Fibroblast of villous mesenchyme (primary cell): Measurements from ENCODE around the gene COMTD1. TPM values are rescaled to one million over a fixed set of nuclear protein-coding genes. Genes with fewer than 3 reads are reported as not detected.
"Not testable (repeated sequence)": the region's sequence is repeated elsewhere in the genome, so short reads cannot be mapped to it uniquely, and the experiment has no call there.

Experiments
- DNase-seq: peaks from one replicate; pipeline ENCODE4 v3.0.0-alpha.2; 2010; ENCODE audit warnings: low read depth
- H3K4me3 ChIP-seq: 2 replicates; pipeline ENCODE4 v1.5.1; 2011; ENCODE audit warnings: low read depth, mild to moderate bottlenecking, low read length
- CTCF ChIP-seq: IDR thresholded peaks from 2 replicates; pipeline ENCODE4 v1.5.1; 2012; ENCODE audit warnings: low read depth, mild to moderate bottlenecking, low read length; ENCODE audit not compliant: insufficient read depth
- total RNA-seq: library from RNA; depleted of rRNA; stranded (reverse); fragments of >200 nt; gene quantifications from 2 replicates; pipeline ENCODE4 v1.2.3, GENCODE V29; 2012

COMTD1 gene
- total RNA-seq, 1 donor, result 3.9 TPM

GRCh38 chr10:75230600-75231038 lies 5.1 kb downstream of the COMTD1 start:
- DNase-seq, result peak; percentile 87
- TF ChIP-seq CTCF, result peak; percentile 96
- no peak overlapping the region for H3K4me3 ChIP-seq

- H3K4me3 ChIP-seq, result no peak overlapping the region
- no peak for TF ChIP-seq CTCF
- DNase-seq, result peak; percentile 50
Measured at GRCh38 chr10:75229971-75230370, 5.8 kb downstream of the COMTD1 start.

GRCh38 chr10:75228834-75229233 lies 6.9 kb downstream of the COMTD1 start:
- peak; percentile 47 for DNase-seq
- no peak overlapping the region for H3K4me3 ChIP-seq
- TF ChIP-seq CTCF, result no peak

- H3K4me3 ChIP-seq, result no peak overlapping the region
- TF ChIP-seq CTCF, result no peak
- DNase-seq, result no peak
Measured at GRCh38 chr10:75228278-75228677, 7.5 kb downstream of the COMTD1 start.

GRCh38 chr10:75226656-75227055 lies 9.1 kb downstream of the COMTD1 start:
- no peak overlapping the region for H3K4me3 ChIP-seq
- DNase-seq, result no peak
- TF ChIP-seq CTCF, result no peak

GRCh38 chr10:75226095-75226494 lies 9.7 kb downstream of the COMTD1 start:
- TF ChIP-seq CTCF, result no peak
- H3K4me3 ChIP-seq, result peak overlapping the region; percentile 2
- peak; percentile 65 for DNase-seq

- no peak for TF ChIP-seq CTCF
- no peak for DNase-seq
- H3K4me3 ChIP-seq, result no peak overlapping the region
Measured at GRCh38 chr10:75223507-75223906, 12.2 kb downstream of the COMTD1 start.

- H3K4me3 ChIP-seq, DNase-seq: not testable (repeated sequence)
Measured at GRCh38 chr10:75221492-75221891, 14.3 kb downstream of the COMTD1 start.
